Measurements from ENCODE around the gene NDUFB8.
"Not testable (repeated sequence)": the region's sequence is repeated elsewhere in the genome, so short reads cannot be mapped to it uniquely, and the experiment has no call there.

Gene NDUFB8

DNA sequence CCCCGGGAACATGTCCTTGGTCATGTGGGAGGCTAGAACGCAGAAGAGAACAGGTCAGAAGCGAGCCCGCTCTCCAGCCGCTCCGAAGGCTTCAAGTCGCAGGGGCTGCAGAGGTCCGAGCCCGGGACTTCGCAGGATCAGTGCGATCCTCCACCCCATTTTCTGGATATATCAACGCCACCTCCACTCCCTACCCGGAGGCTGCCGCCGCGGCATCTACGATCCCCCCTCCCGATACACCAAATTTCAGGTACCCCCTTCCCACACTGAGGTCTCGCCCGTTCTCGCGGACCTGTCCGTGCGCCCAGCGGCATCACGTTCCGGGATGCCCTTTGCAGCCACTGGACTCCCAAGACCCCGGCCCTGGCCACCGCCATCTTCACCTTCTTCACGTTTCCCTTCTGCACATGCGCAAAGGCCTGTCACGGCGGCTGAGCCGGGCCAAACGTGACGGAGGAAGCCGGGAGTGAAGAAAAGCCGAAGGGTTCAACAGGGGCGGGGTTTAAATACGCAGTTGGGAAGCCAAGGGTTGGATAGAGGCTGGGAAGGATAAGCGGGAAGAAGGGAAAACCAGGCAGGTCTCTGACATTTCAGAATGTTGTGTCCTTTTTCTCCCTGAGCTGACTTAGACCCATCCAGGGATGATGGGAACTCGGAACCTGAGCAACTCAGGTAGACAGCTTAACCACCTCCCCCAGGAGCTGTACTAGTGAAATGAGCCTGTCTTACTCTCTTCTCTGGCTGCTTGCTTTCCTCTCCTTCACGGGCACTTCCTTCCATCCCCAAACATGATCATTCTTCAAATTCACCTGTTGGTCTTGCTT lies at the start of gene NDUFB8:
Gene NDUFB8 (minus strand): TSS at position 397 of the 824 bp plus-strand sequence. CDS start 20 bp downstream, at position 377.
- DNase-seq: no peak

DNA sequence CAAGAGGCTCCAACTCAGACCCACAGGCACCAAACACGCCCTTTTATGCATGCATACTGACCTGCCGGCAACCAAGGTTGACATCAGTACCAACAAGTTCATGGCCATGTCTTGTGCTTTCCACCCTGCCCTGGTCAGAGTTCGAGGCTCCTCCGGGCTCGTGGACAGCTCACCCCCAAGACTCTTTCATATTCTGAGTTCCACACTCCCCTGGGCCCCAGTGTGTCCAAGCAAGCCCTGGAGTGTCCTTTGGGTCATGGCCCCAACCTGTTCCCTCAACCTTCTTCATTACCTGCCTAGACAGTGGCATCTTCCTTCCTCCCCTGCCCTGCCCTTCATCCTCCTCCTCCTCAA lies 46.6 kb upstream of the NDUFB8 start:
- no peak for DNase-seq

DNA sequence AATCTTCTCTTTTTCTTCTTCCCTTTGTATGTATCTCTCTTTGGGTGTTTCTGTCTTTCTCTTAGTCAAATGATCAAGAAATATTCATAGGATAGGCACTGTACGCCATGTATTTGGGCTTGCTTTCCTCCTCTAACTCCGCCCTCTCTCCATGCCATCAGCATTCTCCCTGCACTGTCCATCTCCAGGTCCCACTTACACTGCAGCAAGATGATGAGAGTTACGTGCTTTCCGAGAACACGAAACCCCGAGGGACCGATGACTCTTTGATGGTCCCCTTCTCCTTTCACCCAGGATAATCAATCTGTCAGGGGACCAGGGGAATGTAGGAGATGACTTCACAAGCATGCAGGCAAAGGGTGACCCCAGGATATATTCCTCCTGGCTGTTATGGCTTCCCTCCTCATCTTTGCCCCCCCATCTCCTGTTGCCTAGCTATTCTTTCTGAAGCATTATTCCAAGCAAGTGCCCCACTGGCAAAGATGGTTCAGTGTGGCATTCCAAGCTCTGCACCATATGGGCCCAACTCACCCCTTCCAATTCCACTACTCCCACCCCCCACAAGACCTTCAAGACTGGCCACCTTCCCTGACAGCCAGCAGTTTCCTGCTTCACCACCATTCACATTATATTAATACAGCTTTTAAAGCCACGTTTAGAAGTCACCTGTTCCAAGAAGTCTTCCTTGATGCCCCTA lies 46.1 kb upstream of the NDUFB8 start:
- DNase-seq: no peak

DNA sequence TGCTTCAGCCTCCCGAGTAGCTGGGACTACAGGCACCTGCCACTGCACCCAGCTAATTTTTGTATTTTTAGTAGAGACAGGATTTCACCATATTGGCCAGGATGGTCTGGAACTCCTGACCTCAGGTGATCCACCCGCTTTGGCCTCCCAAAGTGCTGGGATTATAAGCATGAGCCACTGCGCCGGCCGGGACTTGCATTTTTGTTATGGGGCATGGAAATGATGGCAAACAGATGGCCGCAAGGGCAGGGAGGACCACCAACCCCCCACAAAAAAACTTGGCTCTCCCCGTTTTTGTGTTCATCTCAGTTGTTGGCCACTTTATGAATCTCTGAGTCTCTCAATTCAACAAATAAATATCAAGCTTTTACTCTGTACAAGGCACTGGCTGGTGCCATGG lies 45.5 kb upstream of the NDUFB8 start:
- not testable (repeated sequence) for DNase-seq

DNA sequence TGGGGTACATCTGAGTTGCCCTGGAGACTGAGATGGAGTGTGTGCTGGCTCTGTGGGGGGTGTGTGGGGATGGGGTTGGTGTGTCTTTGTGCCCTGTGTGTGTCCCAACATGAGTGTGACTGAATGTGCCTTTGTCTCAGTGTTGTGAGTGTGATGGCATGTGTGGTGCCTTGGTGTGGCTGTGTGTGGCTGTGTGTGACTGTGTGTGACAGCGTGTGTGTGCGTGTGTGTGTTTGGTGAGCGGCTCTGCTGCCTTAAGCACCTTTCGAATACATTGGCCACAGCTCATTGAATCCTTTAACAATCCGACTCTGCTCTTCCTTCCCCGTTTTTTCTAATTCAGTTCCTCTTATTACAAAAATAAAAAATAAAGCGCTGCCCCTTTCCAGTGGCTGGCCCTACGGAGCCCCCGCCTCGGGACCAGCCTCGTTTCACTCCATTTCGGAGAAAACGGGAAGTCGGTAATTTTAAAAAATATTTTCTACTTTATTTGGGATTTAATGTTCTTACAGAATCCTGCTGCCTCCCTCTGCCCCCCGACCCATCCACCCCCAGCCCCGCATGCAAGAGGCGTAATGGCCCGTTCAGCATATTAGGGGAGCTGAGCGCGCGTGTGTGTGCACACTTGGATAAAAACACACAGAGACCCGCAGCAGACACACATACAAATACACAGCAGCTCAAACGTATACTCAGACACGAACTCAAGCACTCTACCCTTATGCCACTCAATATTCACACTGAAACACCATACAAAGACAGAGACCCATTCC lies 41.6 kb upstream of the NDUFB8 start:
- no peak for DNase-seq

DNA sequence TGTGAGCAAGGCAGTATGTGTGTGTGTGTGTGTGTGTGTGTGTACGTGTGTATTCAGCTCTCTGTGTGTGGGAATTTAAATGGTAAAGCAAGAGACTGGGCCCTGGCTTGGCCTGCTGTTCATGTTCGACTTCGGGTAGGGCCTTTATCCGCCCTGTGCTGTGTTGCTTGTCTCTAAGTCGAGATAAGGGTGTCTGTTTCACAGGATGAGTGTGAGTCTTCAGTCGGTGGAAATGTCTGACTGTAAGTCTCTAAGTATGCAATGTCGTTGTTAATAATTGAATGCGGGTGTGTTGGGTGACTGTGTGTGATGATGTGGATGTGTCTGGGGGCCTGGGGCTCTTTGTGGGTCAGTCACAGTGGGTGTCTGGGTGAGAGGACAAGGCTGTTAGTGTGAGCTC lies 40.8 kb upstream of the NDUFB8 start:
- no peak for DNase-seq

DNA sequence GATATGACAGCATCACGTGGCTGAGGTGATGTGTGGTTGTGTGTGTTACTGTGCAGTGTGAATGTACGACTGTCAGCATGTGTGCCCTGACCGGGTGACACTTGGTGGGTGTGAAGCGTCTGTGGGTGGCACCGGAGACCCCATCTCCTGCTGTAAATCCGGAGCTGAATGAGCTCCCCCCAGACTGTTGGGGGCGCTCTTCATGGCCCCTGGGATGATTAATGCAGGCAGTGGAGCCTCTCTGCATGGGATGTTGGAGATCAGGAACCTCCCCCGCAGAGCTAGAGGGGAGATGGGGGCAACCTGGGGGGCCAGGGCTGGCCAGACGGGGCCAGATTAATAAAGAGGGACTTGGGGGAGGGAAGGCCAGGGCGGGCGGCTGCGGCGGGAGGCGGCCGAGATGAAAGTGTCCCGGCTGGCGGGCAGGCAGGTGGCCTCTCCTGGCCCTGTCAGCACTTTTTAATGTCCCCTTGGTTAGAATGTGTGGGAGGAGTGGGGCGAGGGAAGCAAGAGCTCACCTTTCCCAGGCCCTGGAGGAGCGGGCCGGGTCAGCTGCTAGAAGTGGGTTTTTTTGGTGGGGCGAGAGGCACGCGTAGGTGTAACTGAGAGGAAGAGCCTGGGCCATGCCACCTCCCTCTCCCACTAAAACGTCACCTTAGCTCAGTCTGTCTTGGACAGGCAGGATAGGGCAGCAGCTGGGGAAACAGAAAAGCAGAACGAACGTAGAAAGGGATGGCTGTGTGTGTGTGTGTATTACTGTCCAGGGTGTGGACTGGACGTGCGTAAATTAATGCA lies 40.2 kb upstream of the NDUFB8 start:
- no peak for DNase-seq

DNA sequence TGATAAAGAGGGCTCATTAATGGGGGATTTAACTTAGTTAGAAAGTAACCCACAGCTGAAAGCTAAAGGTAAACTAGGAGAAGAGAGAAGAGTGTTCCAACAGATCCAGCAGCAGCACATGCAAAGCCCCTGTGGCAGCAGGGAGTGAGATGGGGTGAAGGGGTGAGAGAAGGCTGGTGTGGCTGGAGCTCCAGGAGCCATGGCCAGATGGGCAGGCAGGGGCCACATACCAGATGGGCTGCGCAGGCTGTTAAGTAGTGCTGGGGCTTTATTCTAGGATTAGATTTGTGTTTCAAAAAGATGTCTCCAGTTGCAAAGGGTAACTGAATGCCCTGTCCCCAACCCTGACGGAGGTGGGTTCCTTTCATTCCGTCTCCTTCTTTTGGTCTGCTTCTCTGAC lies 39.2 kb upstream of the NDUFB8 start:
- DNase-seq: no peak

DNA sequence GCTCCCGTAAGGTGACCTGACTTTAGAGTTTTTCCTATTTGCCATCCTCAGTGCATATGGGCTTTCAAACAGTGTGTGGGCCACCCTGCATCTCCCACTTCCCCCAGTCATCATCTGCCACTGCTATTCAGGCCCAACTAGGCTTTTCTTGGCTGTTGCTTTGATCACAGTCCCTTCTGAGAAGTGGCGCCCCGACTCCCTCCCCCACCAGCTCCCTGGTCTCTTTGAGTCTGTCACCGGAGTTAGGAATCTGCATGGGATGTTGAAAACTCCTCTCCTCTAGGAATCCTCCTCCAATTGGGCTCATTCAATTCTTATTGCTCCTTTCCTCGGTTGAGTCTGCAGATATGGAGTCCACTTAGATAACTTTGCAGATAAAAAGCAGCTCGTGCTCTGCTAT lies 38.2 kb upstream of the NDUFB8 start:
- no peak for DNase-seq

DNA sequence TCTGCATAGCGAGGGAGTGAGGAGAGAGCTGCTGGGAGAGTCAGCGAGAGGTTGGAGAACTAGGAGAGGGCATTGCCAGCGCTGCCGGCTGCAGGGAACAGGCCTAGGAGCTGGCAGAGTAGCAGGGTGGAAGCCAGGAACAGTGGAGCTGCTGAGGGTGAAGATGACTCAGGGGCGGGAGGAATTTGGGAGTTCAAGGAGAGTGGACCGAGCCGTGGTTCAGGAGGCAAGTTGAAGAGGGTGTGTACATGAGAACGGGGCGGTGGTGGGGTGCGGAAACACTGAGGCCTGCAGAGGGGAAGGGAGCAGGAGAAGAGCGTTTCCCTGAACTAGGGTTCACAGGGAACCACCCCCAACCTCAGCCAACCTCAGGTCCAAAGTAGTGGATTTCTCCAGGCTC lies 37.6 kb upstream of the NDUFB8 start:
- DNase-seq: no peak

DNA sequence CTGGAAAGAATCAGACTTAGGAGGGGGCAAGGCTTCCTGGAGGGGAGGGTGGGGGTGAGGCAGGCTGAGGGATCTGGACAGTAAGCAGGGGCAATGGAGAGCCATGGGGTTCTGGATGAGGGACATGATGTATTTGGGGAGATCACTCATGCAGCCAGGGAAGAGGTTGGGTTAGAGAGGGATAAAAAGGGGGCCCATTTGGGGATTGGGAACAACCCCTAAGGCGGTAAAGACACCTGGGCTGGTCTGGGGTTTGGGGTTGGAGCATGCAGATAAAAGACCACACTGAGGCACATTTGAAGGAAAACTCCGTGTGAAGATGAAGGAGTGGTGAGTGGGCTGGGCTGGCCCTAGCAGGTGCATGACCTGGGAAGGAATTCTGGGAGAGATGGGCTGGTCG lies 36.9 kb upstream of the NDUFB8 start:
- no peak for DNase-seq

DNA sequence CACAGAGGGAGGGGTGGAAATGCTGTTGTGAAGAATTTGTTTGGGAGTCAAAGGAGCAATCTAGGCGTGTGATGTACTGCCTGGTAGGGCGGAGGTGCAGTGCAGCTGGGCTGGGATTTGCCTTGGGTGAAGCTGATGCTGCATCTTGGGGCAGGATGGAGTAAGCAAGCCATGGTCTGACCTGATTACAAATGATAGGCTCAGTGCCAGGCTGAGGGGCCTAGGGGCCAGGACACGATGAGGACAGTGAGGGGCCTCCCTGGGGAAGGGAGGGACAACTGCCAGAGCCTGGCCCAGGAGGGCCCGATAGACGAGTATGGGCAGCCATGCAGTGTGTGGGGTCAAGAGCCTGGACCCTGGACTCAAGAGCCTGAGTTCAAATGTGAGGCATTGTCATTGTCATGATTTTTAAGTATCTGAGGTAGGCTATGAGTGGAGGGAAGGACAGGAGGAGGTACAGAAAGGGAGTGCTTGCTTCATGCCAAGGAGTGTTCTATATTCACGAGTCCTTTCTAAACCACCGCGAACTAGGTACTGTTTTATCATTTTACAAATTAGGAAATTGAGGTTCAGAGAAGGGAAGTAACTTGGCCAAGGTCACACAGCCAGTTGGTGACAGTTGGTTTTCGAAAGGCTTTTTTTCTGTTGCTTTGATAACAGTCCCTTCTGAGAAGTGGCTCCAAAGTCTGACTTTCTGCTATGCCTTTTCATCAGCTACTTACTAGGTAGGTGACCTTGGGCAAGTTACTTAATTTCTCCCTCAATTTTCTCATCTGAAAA lies 35.7 kb upstream of the NDUFB8 start:
- DNase-seq: no peak

DNA sequence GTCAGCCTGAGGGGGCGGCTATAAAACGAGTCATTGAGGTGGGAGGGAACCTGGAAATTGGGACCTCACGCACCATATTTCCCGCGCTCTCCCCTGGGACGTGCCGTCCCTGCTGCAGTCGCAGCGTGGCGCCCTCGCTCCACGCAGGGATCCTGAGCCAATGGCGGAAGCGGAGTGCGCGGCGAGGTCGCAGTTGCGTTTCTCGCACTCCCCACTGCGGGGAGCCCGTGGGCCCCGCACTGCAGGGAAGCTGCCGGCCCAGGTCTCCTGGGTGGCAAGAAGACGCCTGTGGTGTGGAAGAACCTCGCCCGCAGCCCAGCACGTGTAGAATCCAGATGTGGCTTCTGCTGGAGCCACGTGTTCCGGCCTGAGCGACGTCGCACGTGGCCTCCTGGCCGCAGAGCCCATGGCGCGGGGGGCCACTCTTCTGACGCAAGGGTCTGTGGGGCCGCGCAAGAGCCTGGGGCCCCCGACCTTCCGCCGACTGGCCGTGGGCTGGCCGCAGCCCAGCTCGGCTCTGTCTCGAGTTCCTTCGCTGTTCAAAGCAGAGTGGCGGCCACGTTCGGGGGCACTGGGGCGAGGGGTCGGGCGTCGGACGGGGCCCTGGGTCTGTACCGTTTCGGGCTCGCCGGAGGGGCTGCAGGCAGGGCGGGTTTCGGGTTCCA lies 32.5 kb upstream of the NDUFB8 start:
- no peak for DNase-seq

DNA sequence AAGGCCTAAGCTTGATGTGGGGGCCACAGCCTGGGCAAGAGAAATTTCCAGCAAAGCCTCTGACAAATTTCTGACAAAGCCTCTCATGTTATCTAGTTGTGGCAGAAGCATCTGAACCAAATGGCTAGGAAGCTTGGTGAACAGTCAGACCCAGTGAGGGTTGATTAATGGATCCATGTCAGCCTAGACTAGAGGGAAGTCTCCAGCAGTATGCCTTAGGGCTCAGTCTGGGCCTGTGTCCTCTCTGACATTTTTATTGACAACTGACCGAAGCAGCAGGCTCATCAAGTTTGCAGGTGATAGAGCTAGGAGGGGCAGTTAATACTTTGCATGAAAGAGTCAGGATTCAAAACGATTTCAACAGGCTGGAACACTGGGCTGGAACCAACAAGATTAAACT lies 31.3 kb upstream of the NDUFB8 start:
- DNase-seq: no peak

DNA sequence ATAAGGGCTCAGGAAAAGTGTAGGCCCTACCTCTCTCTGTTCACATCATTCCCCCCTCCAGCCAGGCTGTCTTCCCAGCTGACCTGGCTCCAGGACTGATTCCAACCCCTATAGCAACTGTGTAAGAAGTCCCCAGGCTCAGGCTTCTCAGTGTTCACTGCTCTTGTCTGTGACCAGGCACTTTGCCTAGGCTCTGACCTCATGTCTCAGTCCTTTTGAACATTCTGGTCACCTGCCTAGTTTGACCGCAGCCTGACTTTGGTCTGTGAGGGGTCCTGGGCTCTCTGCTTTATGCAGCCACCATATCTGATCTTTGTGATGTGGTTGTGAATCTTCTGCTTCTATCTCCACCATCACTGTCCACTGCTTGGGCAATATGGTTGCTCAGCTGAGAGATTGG lies 30.6 kb upstream of the NDUFB8 start:
- DNase-seq: no peak

DNA sequence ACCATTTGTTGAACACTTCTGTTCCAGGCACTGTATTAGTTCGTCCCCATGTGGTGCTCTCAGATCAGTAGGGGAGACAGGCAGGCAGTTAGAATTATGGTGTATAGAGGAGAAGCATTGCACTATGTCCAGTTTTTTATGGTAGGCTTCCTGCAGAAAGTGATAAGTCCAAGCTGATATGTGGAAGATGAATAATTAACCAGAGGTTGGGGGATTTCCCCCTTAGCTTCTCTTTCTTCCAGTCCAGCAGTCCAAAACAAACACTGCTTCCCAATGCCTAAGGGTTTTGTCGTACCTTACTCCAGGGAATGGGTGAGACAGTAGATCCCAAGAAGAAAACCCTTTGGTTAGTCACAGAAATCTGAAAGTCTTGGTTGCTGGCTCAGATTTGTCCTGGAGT lies 25.2 kb upstream of the NDUFB8 start:
- no peak for DNase-seq

DNA sequence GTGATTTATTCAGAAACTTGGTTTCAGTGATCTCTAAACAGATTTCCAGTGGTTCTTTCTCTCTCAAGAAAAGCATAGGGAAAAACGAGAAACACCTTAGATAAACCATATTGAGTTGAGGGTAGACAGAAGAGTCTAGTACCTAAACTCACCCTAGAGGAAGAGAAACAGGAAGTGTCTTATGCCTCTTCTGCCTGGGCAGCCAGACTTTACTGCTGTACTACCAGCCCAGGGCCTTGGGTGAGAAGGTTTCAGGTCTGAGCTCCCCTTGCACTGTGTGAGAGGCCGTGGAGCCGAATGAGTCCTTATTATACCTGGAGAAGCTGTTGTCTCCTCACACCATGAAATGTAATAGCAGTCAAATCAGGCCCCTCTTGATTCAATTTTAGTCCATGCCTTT lies 24.3 kb upstream of the NDUFB8 start:
- DNase-seq: no peak

DNA sequence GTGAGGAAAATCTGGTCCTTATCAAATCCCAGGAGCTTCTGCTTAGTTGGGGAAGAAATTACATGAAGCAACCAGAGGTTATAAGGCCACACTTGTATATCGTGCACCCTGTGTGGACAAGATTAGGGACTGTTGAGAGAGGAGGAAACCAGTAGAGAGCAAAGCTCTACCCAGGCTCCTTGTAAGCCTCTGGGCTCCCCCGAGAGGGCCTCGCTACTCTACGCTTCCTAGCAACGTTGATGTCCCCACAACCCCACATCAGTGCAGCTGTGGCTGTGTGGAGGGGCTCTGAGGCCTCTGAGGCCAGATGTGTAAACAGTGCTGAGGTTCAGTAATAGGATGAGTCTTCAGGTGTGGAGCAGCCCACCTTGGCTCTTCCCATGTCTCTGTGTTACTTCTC lies 22.1 kb upstream of the NDUFB8 start:
- DNase-seq: no peak

DNA sequence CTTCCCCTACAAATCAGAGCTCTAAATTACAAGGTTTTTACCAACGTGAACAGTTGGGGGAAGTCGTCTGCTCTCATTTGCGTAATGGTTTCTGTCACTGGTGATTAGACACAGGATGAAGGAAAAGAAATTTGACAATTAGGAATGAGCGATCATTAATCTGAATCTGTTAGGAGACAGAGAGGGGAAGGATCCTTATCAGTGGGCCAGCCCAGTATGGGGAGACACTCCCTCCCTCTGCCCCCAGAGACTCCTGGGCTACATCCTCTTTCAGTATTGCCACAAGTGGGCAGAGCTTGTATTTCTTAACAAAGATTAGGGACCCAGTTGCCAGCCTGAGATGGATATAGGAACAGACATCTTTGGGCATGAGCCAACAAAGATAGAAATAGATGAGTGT lies 21.5 kb upstream of the NDUFB8 start:
- DNase-seq: no peak

DNA sequence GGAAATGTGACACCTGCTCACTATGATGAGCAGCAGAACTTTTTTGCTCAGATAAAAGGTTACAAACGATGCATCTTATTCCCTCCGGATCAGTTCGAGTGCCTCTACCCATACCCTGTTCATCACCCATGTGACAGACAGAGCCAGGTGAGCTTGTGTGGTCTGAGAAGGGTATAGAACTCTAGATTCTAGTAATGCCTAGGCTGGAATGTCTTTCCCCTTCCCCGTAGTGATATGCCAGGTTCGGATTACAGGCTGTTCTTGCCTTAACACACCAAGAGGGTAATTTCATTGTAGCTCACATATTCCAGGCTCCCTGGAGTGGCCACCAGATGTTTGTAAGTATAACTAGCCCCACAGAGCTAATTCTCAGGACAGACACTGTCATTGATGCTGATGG lies 15.3 kb upstream of the NDUFB8 start:
- no peak for DNase-seq

DNA sequence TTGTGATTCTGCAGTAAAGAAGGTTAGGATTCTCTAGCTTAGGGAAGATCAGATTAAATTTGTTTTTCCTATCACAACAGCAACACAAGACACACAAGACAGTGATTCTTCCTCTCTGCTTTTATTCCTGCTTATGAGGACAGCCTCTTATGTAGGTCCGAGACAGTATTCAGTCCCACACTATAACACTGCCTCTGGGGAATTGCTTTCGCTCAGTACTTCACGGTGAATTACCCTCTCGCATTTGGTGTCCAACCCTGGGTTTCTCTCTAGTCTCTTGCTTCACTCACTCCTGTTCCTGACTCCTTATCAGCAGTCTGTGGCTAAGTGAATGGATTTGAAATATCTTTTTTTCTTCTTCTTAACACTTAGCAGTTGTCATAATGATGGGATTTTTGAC lies 7.8 kb upstream of the NDUFB8 start:
- no peak for DNase-seq
